Measurements from ENCODE around the gene STRN3. TPM values are rescaled to one million over a fixed set of nuclear protein-coding genes. Genes with fewer than 3 reads are reported as not detected.
A peak's percentile ranks its signal among the peaks of the same experiment; 100 is the strongest.
"Not testable (repeated sequence)": the region's sequence is repeated elsewhere in the genome, so short reads cannot be mapped to it uniquely, and the experiment has no call there.

The STRN3 gene
- total RNA-seq, 1 donor from 2014 or later = 32.8 TPM

GRCh38 chr14:31068235-31068634 is 42.1 kb upstream of the STRN3 start:
- peak overlapping the region; percentile 72 for H3K27ac ChIP-seq
- peak; percentile 88 for ATAC-seq
- no peak for TF ChIP-seq CTCF (IDR thresholded peaks at IDR 0.05)

GRCh38 chr14:31062908-31063307 is 36.7 kb upstream of the STRN3 start:
- H3K27ac ChIP-seq; H3K36me3 ChIP-seq; DNase-seq; H3K4me3 ChIP-seq; H3K9me3 ChIP-seq; ATAC-seq; intact Hi-C loops (cut with DNase I); H3K27me3 ChIP-seq (ENCODE audit: low read depth): not testable (repeated sequence)
- H3K4me1 ChIP-seq = peaks cover 17% of the 10 kb centered on the region

More at GRCh38 chr14:31068235-31068634, 42.1 kb upstream of the STRN3 start:
- intact Hi-C loops (cut with DNase I) = no loop called here
- Histone ChIP-seq H3K9me3 (no peaks in the 10 kb centered on the region), H3K36me3 (no peaks in the 10 kb centered on the region), H3K4me3 (no peak overlapping the region), H3K27me3 (ENCODE audit: low read depth) (no peaks in the 10 kb centered on the region), H3K4me1 (peaks cover 16% of the 10 kb centered on the region)
- no peak for DNase-seq

- intact Hi-C loops (cut with DNase I) = no loop called here
- H3K27ac ChIP-seq = no peak overlapping the region
- peak; percentile 42 to 56 for ATAC-seq
These were observed 34.2 kb upstream of the STRN3 start for GRCh38 chr14:31060253-31060875.

GRCh38 chr14:31059152-31059924 is 33.2 kb upstream of the STRN3 start:
- intact Hi-C loops (cut with DNase I) = no loop called here
- Histone ChIP-seq H3K36me3 (no peaks in the 10 kb centered on the region), H3K4me1 (peaks cover 12% of the 10 kb centered on the region), H3K27ac (no peak overlapping the region), H3K4me3 (no peak overlapping the region), H3K9me3 (no peaks in the 10 kb centered on the region), H3K27me3 (ENCODE audit: low read depth) (no peaks in the 10 kb centered on the region)
- DNase-seq (no peak), ATAC-seq (peak; percentile 72 to 80)
- no peak for TF ChIP-seq CTCF (IDR thresholded peaks at IDR 0.05)

More at GRCh38 chr14:31060253-31060875, 34.2 kb upstream of the STRN3 start:
- no peak for TF ChIP-seq CTCF (IDR thresholded peaks at IDR 0.05)
- Histone ChIP-seq H3K27me3 (ENCODE audit: low read depth) (no peaks in the 10 kb centered on the region), H3K9me3 (no peaks in the 10 kb centered on the region), H3K4me3 (no peak overlapping the region), H3K36me3 (no peaks in the 10 kb centered on the region), H3K4me1 (peaks cover 12% of the 10 kb centered on the region)
- DNase-seq = no peak

- Histone ChIP-seq H3K27me3 (ENCODE audit: low read depth) (no peaks in the 10 kb centered on the region), H3K4me1 (peaks cover 12% of the 10 kb centered on the region), H3K4me3 (no peak overlapping the region), H3K9me3 (no peaks in the 10 kb centered on the region), H3K27ac (no peak overlapping the region), H3K36me3 (no peaks in the 10 kb centered on the region)
- no peak for ATAC-seq
- TF ChIP-seq CTCF (IDR thresholded peaks at IDR 0.05) = no peak
- no peak for DNase-seq
- intact Hi-C loops (cut with DNase I) = no loop called here
These were observed 31.7 kb upstream of the STRN3 start for GRCh38 chr14:31057701-31058364.
